ENCODE data around the gene PGLYRP4.
"Not testable (repeated sequence)": the region's sequence is repeated elsewhere in the genome, so short reads cannot be mapped to it uniquely, and the experiment has no call there.

PGLYRP4 gene

GRCh38 chr1:153337980-153338853, 10.4 kb downstream of the PGLYRP4 start:
- no peak for DNase-seq (ENCODE audit: low spot score)

- no peak for DNase-seq (ENCODE audit: low spot score)
Observed at GRCh38 chr1:153336650-153337049, 12.0 kb downstream of the PGLYRP4 start.

GRCh38 chr1:153333902-153334301, 14.7 kb downstream of the PGLYRP4 start:
- no peak for DNase-seq (ENCODE audit: low spot score)

GRCh38 chr1:153324912-153325311, 23.7 kb downstream of the PGLYRP4 start:
- no peak for DNase-seq (ENCODE audit: low spot score)

GRCh38 chr1:153322568-153322967, 26.1 kb downstream of the PGLYRP4 start:
- no peak for DNase-seq (ENCODE audit: low spot score)

- DNase-seq (ENCODE audit: low spot score), result not testable (repeated sequence)
Observed at GRCh38 chr1:153318145-153318544, 30.5 kb downstream of the PGLYRP4 start.

GRCh38 chr1:153316013-153316412, 32.6 kb downstream of the PGLYRP4 start:
- not testable (repeated sequence) for DNase-seq (ENCODE audit: low spot score)

GRCh38 chr1:153314388-153314787, 34.3 kb downstream of the PGLYRP4 start:
- not testable (repeated sequence) for DNase-seq (ENCODE audit: low spot score)

GRCh38 chr1:153313288-153313687, 35.4 kb downstream of the PGLYRP4 start:
- no peak for DNase-seq (ENCODE audit: low spot score)

GRCh38 chr1:153312570-153313186, 36.0 kb downstream of the PGLYRP4 start, which contains the start of gene PGLYRP3:
TSS of gene PGLYRP3 (minus strand) at chr1:153312952. CDS start at chr1:153310665, 2,287 bp downstream.
- no peak for DNase-seq (ENCODE audit: low spot score)

- no peak for DNase-seq (ENCODE audit: low spot score)
Observed at GRCh38 chr1:153310526-153310925, 38.1 kb downstream of the PGLYRP4 start.

GRCh38 chr1:153309441-153309840, 39.2 kb downstream of the PGLYRP4 start:
- no peak for DNase-seq (ENCODE audit: low spot score)

GRCh38 chr1:153308540-153308939, 40.1 kb downstream of the PGLYRP4 start:
- no peak for DNase-seq (ENCODE audit: low spot score)

- no peak for DNase-seq (ENCODE audit: low spot score)
Observed at GRCh38 chr1:153307221-153307600, 41.4 kb downstream of the PGLYRP4 start.

GRCh38 chr1:153306303-153307220, 42.1 kb downstream of the PGLYRP4 start:
- DNase-seq (ENCODE audit: low spot score), result no peak

- no peak for DNase-seq (ENCODE audit: low spot score)
Observed at GRCh38 chr1:153305682-153306081, 43.0 kb downstream of the PGLYRP4 start.

GRCh38 chr1:153302308-153302707, 46.3 kb downstream of the PGLYRP4 start:
- no peak for DNase-seq (ENCODE audit: low spot score)

- DNase-seq (ENCODE audit: low spot score), result no peak
Observed at GRCh38 chr1:153293851-153294250, 54.8 kb downstream of the PGLYRP4 start.

GRCh38 chr1:153293480-153293775, 55.2 kb downstream of the PGLYRP4 start:
- DNase-seq (ENCODE audit: low spot score), result no peak

GRCh38 chr1:153292740-153293479, 55.7 kb downstream of the PGLYRP4 start:
- DNase-seq (ENCODE audit: low spot score), result no peak

GRCh38 chr1:153292185-153292584, 56.5 kb downstream of the PGLYRP4 start:
- no peak for DNase-seq (ENCODE audit: low spot score)

- no peak for DNase-seq (ENCODE audit: low spot score)
Observed at GRCh38 chr1:153291514-153291913, 57.1 kb downstream of the PGLYRP4 start.
